GM18526 (cell line): ENCODE measurements around the gene EVC.

ENCODE experiments used
- POLR2A ChIP-seq: IDR thresholded peaks from 3 replicates; pipeline ENCODE4 v1.6.1; 2011; ENCODE audit not compliant: insufficient read length; ENCODE audit errors: extremely low read depth

The EVC gene

DNA sequence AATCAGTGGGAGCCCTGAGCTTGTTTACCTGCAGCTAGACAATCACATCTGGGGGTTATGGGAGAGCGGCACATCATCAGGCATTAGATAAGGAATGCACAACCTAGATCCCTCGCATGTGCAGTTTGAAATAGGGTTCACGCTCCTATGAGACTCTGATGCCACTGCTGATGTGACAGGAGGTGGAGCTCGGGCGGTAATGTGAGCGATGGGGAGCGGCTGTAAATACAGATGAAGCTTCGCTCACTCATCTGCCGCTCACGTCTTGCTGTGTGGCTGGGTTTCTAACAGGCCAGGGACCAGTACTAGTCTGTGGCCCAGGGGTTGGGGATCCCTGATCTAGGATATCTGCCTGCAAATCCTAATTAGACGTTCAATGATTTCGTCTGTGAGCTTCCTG, 91.6 kb downstream of the EVC start:
- TF ChIP-seq POLR2A: no peak

DNA sequence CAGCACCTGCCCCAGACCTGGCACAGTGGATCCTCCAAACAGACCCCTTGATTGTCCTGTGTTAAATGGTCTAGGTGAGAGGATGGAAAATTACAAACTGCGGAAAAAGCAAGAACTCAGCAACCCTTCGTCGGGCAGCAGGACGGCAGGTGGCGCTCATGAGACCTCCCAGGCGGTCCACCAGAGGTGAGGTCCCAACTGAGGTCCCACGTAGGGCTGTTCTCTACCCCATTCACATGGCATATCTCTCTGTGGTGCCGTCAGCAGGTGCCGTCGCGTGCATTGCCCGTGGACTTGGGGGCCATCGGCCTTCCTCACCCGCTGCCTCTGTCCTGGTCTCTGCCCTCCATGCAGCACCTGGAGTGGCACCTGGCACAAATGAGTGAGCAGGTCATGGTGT, 93.7 kb downstream of the EVC start:
- TF ChIP-seq POLR2A: no peak

DNA sequence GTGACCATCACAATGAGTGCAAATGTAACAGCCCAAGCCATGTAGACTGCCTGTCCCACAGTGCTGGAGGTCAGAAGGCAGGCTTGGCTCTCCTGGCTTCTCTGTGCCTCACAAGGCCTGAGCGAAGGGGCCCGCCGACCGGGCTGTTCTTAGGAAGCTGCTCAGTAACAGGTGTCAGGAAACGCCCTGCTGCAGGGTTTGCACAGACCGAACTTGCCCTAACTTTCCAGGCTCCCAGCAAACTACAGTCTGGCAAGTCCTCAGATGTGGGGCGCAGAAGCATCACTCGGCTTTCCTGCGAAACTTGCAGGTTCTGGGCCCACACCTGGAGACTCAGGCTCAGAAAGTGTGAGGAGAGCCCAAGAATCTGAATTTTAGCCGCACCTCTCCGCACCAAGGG, 94.3 kb downstream of the EVC start:
- TF ChIP-seq POLR2A: no peak

DNA sequence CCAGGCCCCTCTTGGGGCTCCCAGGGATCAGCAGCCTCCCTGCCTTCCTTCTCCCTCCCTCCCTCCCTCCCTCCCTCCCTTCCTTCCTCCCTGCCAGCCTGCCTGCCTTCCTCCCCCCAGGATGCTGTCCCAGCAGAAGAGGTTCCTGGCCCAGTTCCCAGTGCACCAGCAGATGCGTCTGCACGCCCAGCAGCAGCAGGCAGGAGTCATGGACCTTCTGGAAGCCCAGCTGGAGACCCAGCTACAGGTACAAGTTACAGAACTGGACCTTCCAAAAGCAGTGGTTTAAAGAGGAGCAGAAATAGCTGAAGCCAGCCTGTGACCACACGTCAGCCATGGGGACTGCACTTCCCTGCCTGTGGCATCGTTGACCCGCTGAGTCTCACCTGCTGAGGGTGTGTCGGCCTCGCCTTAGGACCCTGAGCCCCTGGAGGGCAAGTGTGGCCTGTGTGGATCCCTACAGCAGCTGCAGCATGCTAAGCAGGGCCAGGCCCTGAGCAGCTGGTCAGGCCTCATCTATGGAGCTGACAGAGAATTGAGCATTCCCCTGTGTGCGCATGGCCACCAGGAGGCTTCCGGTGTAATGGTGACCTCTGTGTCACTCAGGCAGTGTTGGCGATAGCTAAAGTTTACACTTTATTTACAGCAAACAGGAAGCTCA, 97.2 kb downstream of the EVC start:
- TF ChIP-seq POLR2A: no peak

DNA sequence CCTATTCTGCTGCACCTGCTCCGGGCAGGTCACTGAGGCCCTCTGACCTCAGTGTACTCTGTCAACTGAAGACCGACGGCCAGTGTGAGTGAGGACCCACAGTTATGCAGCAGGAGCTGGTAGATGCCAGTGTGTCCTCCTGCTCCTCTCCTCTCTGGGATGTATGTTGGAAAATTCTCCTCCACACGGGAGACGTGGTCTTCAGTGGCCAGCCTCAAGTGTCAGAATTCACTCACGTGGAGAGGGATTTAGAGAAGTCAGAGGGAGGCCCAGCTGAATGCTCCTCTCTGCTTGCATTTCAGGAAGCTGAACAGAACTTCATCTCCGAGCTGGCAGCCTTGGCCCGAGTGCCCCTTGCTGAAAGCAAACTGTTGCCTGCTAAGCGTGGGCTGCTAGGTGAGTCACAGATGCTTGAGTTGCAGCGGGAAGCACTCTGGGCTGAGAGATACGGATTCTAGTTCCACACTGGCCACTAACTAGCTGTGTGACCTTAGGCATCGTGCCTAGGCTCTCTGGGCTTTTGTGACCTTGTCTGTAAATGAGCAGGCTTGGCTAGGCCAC, 98.3 kb downstream of the EVC start:
- TF ChIP-seq POLR2A: no peak

DNA sequence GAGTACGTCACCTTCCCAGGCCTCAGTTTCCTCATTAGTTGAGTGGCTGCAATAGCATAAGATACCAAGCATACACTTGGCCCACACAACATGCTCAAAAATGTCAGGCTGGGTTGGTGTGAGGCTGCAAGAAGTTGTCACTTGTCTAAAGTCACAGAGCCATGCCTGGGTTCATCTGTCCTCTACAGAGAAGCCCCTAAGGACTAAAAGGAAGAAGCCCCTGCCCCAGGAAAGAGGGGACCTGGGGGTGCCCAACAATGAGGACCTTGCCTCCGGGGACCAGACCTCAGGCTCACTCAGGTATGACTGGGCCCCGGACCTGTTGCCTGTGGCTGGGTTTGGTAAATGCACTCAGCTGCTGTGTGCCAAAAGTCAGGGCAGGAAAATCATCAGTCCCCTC, 99.2 kb downstream of the EVC start:
- TF ChIP-seq POLR2A: no peak

DNA sequence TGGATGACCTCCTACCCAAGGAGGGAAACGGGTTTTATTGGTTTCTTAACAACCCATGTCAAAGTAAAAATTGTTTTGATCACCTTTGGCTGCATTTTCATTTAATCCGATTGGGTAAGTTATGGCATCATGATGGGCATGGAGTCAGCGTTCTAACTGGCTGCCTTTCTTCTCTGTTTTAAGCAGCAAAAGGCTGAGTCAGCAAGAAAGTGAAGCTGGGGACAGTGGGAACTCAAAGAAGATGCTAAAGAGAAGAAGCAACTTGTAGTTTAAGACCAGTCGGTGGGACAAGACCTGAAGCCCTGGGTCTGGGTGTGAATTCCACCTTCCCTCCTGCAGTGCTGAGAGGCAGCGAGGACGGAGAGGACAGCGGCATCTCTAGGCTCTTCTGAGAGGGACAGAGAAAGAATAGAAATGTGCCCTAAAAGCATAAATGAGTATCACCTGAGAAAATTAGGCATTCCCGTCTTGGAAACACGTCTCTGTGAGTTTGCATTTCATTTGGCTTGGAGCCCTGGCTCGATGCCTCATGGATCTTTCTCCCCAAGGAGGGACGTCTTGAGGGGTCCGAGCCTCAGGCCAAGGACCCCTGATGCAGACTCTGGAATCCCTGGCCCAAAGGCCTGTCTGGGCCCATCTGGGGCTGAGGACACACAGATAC, 99.9 kb downstream of the EVC start:
- no peak for TF ChIP-seq POLR2A

DNA sequence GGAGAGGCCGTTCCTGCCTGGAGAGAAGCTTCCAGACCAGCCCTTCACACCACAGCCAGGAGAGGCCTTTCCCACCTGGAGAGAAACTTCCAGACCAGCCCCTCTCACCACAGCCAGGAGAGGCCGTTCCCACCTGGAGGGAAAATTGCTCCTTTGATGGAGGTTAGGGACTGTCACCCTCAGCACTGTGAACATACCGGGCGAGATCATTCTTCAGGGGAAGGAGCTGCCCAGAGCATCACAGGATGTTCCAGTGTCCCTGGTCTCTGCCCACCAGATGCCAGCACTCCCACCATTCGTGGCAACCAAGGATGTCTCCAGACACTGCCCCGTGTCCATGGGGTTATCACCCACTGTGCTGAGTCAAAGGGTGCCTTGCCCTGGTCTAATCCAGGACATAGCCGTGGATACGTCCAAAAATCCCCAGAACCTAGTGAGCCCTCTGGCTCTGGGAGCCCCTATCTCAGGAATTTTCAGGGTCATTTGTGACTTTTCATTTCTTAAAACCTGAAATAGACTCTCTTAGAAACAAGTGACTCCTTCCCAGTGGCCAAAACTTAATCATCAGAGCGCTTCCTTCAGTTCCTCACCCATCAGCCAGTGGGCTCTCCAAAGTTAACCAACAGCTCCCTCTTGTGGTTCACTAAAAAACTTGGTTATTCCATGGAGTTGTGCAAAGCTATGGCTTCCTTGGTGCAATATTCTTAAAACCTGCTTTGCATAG, 101.7 kb downstream of the EVC start:
- no peak for TF ChIP-seq POLR2A

DNA sequence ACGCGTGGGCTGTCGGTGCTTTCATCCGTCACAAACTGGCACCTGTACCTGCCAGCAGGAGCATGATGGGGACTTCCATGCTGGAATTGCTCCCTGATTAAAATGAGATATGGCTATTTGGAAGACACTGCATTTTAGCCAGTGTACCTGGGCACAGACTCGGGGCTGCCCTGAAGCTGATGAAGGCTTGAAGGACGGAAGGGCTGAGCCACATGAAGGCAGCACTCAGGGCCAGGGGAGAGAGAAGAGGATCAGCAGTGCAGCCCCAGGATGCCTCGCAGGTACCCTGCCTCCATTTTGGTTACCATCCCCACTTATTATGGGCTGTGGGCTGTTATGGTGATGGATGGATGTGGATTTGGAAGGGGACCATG, 102.9 kb downstream of the EVC start:
- TF ChIP-seq POLR2A: no peak

DNA sequence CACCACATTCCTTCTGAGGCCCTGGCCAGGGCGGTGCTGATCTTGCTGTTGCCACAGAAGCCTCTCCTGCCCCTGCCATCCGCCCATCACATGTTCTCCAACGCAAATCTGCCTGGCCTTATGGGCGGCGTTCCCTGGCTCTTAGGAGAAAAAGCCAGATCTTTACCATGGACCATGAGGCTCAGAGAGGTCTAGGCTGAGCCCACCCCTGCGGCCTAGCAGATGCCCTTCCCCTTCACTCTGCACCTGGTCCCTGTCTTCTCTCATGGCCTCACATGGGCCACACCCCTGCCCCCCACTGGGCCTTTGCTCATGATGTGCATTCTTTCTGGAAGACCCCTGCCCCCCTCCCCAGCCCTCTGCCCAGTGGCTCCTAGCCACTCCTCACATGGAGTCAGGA, 103.4 kb downstream of the EVC start:
- no peak for TF ChIP-seq POLR2A

DNA sequence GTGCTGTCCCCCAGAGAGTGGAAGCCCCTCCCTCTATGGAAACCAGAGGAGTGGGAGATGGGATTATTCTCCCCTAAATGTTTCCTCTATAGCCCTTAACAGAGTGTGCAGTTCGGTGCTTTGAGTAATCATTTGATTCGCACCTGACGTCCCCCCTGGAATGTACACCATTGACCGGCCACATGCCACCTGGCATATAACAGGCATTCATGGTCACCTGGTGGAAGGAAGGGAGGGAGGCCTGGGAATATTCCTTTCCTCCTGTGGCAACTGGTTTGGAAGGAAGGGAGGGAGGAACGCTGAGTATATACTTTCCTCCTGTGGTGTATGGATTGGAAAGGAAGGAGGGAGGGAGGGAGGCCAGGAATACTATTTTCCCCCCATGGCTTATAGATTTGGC, 104.6 kb downstream of the EVC start:
- TF ChIP-seq POLR2A: no peak

DNA sequence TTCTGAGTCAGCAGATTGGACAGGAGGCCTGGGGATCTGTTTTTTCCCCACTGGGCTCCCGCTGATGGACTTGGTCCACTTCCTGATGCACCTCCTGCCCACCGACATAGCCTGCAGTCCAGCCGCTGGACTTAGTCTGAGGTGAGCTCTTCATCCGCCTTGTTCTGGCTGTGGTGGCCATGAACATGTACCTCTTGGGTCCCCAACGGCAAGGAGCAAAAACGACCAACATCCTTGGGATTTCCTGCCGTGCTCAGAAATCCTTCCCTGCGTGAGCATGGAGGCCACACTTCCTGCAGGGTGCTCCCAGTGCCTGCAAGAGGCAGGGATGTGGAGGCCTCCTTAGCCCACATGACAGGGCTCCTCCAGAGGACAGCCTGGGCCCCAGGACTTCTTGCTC, 105.1 kb downstream of the EVC start:
- no peak for TF ChIP-seq POLR2A

DNA sequence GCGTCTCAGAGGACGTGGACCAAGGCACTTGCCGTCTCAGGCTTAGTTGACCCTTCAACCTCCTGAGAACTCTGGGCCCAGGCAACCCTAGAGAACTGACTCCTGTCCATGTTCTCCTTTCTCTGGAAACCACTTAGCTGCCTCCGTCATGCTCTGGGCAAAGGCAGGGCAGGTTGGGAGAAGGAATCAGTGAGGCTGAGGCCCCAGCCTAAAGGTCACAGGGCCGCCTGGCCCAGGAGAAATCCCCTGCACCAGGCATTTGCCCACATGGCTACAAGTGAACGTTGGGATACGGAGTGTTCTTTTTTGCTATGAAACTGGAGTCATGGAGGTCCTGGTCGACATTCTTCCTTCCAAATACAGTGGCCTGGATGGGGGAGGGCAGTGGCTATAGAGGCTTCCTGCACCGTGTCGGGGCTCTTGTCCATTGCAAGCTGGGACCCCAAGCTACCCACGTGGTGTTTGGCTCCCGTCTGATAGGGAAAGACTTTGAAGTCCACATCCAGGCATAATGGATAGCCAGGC, 105.9 kb downstream of the EVC start:
- no peak for TF ChIP-seq POLR2A

DNA sequence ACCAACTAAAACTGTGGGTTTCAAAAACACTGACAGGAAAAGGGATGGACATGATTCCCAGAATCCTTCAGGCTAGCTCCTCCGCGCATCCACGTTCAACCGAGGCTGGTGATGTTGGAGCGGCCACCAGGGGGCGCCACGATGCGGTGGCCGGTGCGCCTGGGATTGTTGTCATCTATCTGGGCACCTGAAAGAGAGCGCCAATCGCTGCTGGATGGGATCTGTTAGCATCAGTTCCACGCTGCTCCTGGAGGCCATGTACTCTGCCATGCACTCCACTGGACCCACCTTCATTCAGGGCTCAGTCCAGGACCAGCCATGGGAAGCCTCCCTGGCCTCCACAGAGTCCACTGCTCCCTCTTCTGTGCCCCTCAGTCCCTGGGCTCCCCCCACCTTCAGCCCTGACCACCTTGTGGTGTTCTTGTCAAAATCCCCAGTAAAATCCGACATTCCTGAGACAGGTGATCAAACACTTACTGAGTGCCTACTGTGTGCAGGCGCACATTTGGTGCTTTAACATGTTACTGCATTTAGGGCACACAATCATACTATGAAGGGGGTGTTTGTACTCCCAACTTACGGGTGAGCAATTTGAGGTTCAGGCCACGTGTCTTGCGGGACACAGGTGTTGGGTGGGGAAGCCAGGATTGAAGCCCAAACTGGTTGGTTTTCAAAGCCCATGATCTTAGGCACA, 110.8 kb downstream of the EVC start:
- TF ChIP-seq POLR2A: no peak

DNA sequence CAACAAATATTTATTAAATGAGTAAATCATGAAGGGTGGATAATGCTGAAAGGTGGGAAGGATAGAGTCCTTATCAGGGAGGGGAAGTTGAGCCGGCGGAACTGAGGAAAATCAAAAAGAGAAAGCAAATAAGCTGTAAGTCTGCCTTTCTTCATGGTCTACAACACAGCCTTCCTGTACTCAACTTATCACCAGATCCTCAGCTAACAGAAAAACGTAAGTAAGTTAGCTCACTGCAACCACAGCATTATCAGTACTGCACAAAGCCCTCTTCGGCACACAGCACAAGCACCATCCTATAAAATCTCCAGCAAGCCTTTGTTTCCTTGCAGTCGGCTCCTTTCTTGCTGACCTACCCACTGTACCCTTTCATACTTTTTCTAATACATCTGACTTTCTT, 111.6 kb downstream of the EVC start:
- no peak for TF ChIP-seq POLR2A

DNA sequence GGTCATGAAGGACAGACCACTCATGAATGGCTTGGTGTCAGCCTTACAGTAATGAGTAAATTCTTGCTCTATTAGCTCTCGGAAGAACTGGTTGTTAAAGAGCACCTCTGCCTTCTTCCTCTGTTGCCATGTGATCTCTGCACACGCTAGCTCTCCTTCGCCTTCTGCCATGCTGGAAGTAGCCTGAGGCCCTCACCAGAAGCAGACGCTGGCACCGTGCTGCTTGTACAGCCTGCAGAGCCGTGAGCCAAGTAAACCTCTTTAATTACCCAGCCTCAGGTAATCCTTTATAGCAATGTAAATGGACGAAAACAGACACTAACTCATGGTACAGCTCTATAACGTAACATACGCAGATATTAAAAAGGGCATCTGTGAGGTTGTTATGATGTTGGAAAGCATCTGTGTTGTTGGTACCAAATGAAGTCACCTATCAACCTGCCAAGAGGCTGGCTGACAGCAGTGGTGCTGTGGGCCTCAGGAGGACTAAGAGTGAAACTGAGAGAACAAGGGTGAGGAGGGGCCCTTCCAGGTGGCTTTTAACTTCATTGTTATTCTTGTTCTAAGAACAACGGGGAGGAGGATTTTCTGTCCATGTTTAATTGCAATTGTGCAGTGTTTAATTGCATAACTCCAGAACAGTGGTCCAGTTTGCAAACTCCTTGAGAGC, 112.7 kb downstream of the EVC start:
- TF ChIP-seq POLR2A: no peak

DNA sequence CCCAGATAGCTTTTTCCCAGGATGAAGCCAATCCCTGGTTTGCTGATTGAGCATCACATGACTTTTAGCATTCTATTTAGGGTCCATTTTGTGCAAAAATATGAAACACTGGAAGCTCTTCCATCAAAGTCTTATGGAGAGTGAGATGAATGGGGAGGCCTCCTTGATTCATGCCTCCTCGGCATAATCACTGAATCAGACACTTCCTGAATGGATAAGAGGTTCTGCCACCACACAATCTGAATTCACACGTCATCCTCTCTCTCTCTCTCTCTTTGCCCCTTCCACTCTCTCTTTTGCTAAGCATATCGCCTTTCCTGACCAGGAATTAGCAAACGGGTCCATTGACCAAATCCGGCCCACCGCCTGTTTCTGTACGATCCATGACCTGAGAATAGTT, 113.2 kb downstream of the EVC start:
- no peak for TF ChIP-seq POLR2A
